GM20431 (cell line): ENCODE measurements around the gene GPR39.

ENCODE experiments used
- in situ Hi-C: fragments of 300-500 bp; cut with MseI, MboI; formaldehyde crosslinking; loops from one replicate; pipeline ENCODE4 v1.15.0; 2020; ENCODE audit warnings: low sequenced_read_pairs; ENCODE audit not compliant: unreplicated experiment

Gene GPR39

GRCh38 chr2:132549935-132550670, 133.5 kb downstream of the GPR39 start:
- in situ Hi-C loops: loop anchor here (25.0 kb wide), 1 partner anchor 612 kb away; no protein-coding TSS in a partner anchor

GRCh38 chr2:132550946-132551345, 134.3 kb downstream of the GPR39 start:
- in situ Hi-C loops: loop anchor here (25.0 kb wide), 1 partner anchor 611 kb away; no protein-coding TSS in a partner anchor

- in situ Hi-C loops: loop anchor here (25.0 kb wide), 1 partner anchor 605 kb away; no protein-coding TSS in a partner anchor
Measured at GRCh38 chr2:132557694-132558093, 141.1 kb downstream of the GPR39 start.

GRCh38 chr2:132559326-132559725, 142.7 kb downstream of the GPR39 start:
- in situ Hi-C loops: loop anchor here (25.0 kb wide), 1 partner anchor 603 kb away; no protein-coding TSS in a partner anchor

- in situ Hi-C loops: loop anchor here (25.0 kb wide), 1 partner anchor 602 kb away; no protein-coding TSS in a partner anchor
Measured at GRCh38 chr2:132559921-132560320, 143.3 kb downstream of the GPR39 start.

GRCh38 chr2:132560562-132560961, 144.0 kb downstream of the GPR39 start:
- in situ Hi-C loops: loop anchor here (25.0 kb wide), 1 partner anchor 602 kb away; no protein-coding TSS in a partner anchor

- in situ Hi-C loops: loop anchor here (25.0 kb wide), 1 partner anchor 600 kb away; no protein-coding TSS in a partner anchor
Measured at GRCh38 chr2:132562245-132562644, 145.6 kb downstream of the GPR39 start.

GRCh38 chr2:132564065-132564464, 147.5 kb downstream of the GPR39 start:
- in situ Hi-C loops: loop anchor here (25.0 kb wide), 1 partner anchor 598 kb away; no protein-coding TSS in a partner anchor

GRCh38 chr2:132566379-132566778, 149.8 kb downstream of the GPR39 start:
- in situ Hi-C loops: loop anchor here (25.0 kb wide), 1 partner anchor 596 kb away; no protein-coding TSS in a partner anchor

- in situ Hi-C loops: loop anchor here (25.0 kb wide), 1 partner anchor 595 kb away; no protein-coding TSS in a partner anchor
Measured at GRCh38 chr2:132567682-132568081, 151.1 kb downstream of the GPR39 start.

GRCh38 chr2:132568656-132569055, 152.1 kb downstream of the GPR39 start:
- in situ Hi-C loops: loop anchor here (25.0 kb wide), 1 partner anchor 594 kb away; no protein-coding TSS in a partner anchor

- in situ Hi-C loops: loop anchor here (25.0 kb wide), 1 partner anchor 589 kb away; no protein-coding TSS in a partner anchor
Measured at GRCh38 chr2:132573444-132574007, 156.9 kb downstream of the GPR39 start.

- in situ Hi-C loops: no loop called here
Measured at GRCh38 chr2:132577686-132578085, 161.1 kb downstream of the GPR39 start.

GRCh38 chr2:132581591-132581990, 165.0 kb downstream of the GPR39 start:
- in situ Hi-C loops: no loop called here

- in situ Hi-C loops: no loop called here
Measured at GRCh38 chr2:132581991-132582738, 165.6 kb downstream of the GPR39 start.

- in situ Hi-C loops: no loop called here
Measured at GRCh38 chr2:132583666-132584360, 167.2 kb downstream of the GPR39 start.

- in situ Hi-C loops: no loop called here
Measured at GRCh38 chr2:132584976-132585817, 168.6 kb downstream of the GPR39 start.

- in situ Hi-C loops: no loop called here
Measured at GRCh38 chr2:132586101-132586511, 169.5 kb downstream of the GPR39 start.

- in situ Hi-C loops: no loop called here
Measured at GRCh38 chr2:132586835-132587234, 170.2 kb downstream of the GPR39 start.
